GM19328 (cell line): ENCODE measurements around the gene ERP29.
"Not testable (repeated sequence)": the region's sequence is repeated elsewhere in the genome, so short reads cannot be mapped to it uniquely, and the experiment has no call there.

Experiments used
- ATAC-seq: cut with Tn5 transposase; IDR thresholded peaks from one replicate; pipeline ENCODE4 v1.9.1; 2021; ENCODE audit warnings: mild to moderate bottlenecking, moderate library complexity; ENCODE audit not compliant: unreplicated experiment

Gene ERP29

DNA sequence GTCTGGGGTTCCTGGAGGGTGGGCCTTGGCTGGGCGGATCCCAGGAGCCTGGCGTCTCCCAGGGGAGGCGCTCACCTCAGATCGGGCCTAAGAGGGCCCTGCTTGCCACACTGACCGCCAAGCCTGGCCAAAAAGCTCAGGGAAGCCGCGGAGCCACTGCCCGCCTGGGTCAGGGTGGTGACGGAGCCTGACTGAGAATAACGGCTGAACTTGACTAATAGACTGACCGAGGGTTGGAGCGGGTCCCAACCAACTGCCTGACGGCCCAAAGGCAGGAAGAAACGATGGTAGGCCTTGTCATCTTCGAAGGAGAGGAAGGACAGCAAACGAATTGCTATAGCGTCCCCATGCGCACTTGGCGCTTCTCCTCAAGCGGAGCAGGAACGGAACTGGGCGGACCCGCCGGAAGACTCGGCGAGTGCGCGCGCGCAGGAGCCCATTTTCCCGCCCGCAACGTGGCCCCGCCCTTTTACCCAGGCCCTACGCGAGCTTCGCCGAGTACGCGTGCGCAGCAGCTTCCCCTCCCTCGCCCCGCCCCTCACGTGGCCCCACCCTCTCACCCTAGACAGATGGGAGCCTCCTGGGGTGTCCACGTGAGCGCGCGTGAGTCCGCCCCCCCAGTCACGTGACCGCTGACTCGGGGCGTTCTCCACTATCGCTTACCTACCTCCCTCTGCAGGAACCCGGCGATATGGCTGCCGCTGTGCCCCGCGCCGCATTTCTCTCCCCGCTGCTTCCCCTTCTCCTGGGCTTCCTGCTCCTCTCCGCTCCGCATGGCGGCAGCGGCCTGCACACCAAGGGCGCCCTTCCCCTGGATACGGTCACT, at the start of gene ERP29, which contains the start of gene TMEM116:
Gene ERP29, plus strand, starts transcription at position 652 of the 826 bp plus-strand sequence. Its CDS starts 40 bp downstream, at position 692.
Gene TMEM116, minus strand, starts transcription at position 391 of the 826 bp plus-strand sequence. CDS start 7,895 bp downstream, outside the sequence.
- peak; percentile 67 for ATAC-seq

GRCh38 chr12:111964935-111965334, 48.3 kb upstream of the ERP29 start:
- ATAC-seq: no peak

GRCh38 chr12:111971800-111972199, 41.4 kb upstream of the ERP29 start:
- ATAC-seq: no peak

- ATAC-seq: no peak
These were observed 37.9 kb upstream of the ERP29 start for GRCh38 chr12:111975161-111975931.

- ATAC-seq: no peak
These were observed 36.9 kb upstream of the ERP29 start for GRCh38 chr12:111976291-111976690.

- ATAC-seq: no peak
These were observed 36.4 kb upstream of the ERP29 start for GRCh38 chr12:111976860-111977259.

GRCh38 chr12:111978545-111978944, 34.7 kb upstream of the ERP29 start:
- ATAC-seq: no peak

DNA sequence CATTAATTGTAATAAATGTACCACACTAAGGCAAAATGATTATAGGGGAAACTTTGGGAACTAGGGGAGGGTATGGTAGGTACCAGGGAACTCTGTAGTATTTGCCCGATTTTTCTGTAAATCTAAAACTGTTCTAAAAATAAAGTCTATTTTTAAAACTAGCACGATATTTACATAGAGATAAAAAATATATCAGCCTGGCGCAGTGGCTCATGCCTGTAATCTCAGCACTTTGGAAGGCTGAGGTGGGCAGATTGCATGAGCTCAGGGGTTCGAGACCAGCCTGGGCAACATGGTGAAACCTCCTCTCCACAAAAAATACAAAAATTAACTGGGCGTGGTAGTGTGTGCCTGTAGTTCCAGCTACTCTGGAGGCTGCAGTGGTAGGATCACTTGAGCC, 32.6 kb upstream of the ERP29 start:
- ATAC-seq: no peak

- ATAC-seq: no peak
These were observed 31.2 kb upstream of the ERP29 start for GRCh38 chr12:111981987-111982386.

DNA sequence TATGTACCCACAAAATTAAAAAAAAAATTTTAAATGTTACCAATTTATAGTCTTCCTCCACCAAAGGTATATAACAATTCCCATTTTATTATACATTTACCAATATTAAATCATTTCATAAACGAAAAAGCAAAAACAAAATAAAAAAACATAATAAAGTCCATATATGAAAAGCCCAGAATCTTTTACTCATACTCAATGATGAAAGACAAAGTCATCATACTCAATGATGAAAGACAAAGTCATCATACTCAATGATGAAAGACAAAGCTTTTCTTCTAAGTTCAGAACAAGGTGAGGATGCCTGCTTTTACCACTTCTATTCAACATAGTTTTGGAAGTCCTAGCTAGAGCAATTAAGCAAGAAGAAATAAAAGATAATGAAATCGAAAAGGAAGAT, 28.4 kb upstream of the ERP29 start:
- ATAC-seq: no peak

DNA sequence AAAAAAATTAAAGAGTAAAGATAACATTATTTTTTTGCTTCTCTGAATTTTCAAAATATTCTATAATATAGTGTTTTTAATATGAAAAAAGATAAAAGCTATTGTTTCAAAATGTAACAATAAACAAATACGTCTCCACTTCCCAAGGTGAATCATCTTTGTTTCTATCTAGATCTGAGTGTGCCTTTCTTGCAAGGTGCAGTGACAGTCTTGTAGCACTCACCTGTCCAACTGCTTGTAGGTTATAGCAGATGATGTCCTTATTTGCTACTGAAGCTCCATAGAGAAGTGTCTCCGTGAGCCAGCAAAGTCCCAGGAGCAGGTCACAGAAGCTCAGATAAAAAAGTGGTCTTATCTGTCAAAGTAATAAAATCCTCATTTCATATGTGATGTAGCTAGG, 21.7 kb upstream of the ERP29 start:
- no peak for ATAC-seq

- no peak for ATAC-seq
These were observed 21.3 kb upstream of the ERP29 start for GRCh38 chr12:111991946-111992345.

- ATAC-seq: no peak
These were observed 20.8 kb upstream of the ERP29 start for GRCh38 chr12:111992464-111992863.

DNA sequence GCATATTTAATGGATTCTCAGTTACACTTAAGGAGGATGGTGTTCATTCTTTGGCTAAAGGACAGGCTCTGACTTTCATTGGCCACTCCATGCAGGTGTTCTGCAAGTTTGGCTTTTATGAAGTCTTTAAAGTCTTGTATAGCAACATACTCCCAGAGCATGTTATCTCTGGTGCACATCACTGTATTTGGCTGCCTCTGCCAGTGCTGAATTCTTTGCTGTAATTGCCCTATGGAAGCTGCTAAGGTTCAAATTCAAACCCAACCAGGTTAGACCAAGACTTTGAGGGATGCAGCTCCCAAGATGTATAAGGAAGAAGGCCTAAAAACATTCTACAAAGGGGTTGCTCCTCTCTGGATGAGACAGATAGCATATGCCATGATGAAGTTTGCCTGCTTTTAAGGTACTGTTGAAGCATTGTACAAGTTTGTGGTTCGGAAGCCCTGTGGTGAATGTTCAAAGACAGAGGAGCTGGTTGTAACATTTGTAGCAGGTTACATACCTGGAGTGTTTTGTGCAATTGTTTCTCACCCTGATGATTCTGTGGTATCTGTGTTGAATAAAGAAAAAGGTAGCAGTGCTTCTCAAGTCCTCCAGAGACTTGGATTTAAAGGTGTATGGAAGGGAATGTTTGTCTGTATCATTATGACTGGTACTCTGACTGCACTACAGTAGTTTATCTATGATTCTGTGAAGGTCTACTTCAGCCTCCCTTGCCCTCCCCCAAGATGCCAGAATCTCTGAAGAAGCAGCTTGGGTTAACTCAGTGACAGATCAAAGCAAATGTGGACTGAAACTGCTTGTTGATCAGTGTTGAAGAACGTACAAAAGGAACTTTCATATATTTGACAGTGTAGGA, 19.7 kb upstream of the ERP29 start:
- ATAC-seq: no peak

DNA sequence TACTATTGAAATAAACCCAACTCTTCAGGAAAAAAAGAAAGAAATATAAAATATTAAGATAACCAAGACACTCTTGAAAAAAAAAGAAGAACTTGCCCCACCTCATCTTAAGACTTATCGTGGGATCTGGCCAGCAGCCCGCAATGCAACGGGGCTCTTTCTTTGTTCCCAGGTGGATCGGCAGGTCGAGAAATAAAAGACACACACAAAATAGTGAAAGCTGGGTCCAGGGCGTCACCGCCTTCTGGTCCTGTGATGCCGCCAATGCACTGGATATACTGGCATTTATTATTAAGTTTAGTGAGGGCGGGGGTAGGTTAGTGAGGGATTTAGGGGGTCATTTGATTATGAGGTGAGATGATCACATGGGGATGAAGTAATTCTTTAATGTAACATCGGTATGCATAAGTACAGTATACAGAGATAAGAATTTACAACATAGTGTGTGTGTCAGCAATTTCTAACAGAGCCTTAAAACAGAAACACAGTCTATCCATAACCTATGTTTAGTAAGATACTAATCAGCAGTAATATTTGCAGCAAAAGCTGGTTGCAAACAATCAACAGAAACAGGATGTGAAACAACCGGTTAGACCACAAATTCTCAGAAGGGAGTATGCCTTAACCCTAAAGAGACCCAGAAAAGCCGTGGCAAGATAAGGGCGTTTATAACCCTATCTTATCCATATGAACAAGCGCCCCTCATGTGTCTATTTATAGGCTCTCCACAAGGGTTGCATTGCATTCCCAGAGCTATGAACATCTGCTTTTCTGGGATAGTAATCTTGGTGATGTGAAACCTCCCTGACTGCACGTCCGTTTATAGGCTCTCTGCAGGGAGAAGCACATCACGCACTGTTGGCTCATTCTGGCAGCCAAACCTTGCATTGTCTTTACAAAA, 18.8 kb upstream of the ERP29 start:
- not testable (repeated sequence) for ATAC-seq

GRCh38 chr12:111995782-111996480, 17.3 kb upstream of the ERP29 start:
- no peak for ATAC-seq

DNA sequence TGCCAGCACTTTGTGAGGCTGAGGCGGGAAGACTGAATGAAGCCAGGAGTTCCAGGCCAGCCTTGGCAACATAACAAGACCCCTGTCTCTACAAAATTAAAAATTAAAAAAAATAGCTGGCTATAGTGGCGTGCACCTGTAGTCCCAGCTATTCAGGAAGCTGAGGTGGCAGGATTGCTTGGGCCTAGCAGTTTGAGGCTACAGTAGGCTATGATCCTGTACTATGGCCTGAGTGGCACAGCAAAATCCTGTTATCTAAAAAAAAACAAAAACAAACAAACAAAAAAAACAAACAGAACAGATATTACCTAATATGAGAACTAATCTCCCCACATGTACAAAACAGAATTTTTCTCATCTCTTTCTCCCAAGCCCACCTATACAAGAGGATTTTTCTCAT, 15.9 kb upstream of the ERP29 start:
- no peak for ATAC-seq

DNA sequence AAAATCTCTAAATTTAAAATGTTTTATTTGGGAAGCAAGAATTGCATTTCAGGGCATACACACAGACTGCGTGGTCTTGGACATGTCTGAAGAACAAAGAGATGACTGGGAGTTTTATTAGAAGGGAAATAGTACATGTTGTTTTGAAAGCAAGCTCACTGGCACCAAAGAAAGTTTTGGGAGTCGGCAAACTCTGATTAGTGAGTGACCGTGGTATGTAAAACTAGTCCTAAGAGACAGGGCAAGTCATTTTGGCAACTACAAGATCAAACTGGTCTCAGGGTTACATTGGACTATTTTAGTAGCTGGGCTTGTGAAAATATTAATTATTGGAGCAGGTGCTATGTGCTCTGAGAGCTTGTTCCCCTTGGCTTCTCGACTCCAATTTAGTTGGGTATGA, 15.2 kb upstream of the ERP29 start:
- no peak for ATAC-seq

DNA sequence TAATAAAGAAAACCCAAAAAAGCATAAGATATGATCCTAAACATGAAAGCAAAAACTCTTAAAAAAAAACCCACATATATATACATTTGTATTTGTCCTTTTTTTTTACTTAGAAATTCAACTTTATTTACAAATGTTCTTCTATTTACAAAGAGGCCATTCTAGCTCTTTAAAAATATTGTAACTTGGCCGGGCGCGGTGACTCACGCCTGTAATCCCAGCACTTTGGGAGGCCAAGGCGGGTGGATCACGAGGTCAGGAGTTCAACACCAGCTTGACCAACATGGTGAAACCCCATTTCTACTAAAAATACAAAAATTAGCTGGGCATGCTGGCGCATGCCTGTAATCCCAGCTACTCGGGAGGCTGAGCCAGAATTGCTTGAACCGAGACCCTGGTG, 14.1 kb upstream of the ERP29 start:
- not testable (repeated sequence) for ATAC-seq
